Heart left ventricle (tissue), 16 donors: ENCODE data around the gene MLC1. TPM values are rescaled to one million over a fixed set of nuclear protein-coding genes. Genes with fewer than 3 reads are reported as not detected.

Experiments
- ATAC-seq, 4 donors: fragments of 200-7000 bp; cut with Tn5 transposase; one replicate each; pipeline ENCODE4 v1.9.1; 2020 to 2022; ENCODE audit warnings: moderate library complexity in 4 of 4, mild to moderate bottlenecking in 3 of 4, moderate number of reproducible peaks in 1 of 4
- DNase-seq, 5 donors: peaks; one replicate each; pipeline ENCODE4 v3.0.0-alpha.2; 2020
- H3K27ac ChIP-seq, 12 donors: fragments of 200-600 bp; sonication (generic) in 4 of 12; one replicate each; pipeline versions ENCODE4 v1.5.0 to v1.8.0; 2016 to 2022; ENCODE audit warnings: mild to moderate bottlenecking in 2 of 12
- H3K27me3 ChIP-seq, 9 donors: fragments of 200-600 bp; sonication (generic) in 2 of 9; one replicate each; pipeline versions ENCODE4 v1.5.1 to v1.8.0; 2016 to 2022; ENCODE audit warnings: mild to moderate bottlenecking in 3 of 9
- H3K36me3 ChIP-seq, 9 donors: fragments of 200-600 bp; sonication (generic) in 2 of 9; one replicate each; pipeline versions ENCODE4 v1.5.0 to v1.8.0; 2018 to 2022; ENCODE audit warnings: mild to moderate bottlenecking in 2 of 9
- H3K4me1 ChIP-seq, 12 donors: fragments of 200-600 bp; sonication (generic) in 4 of 12; one replicate each; pipeline versions ENCODE4 v1.5.0 to v1.8.0; 2016 to 2022; ENCODE audit warnings: mild to moderate bottlenecking in 3 of 12
- H3K4me3 ChIP-seq, 12 donors: fragments of 200-600 bp; sonication (generic) in 4 of 12; one replicate each; pipeline versions ENCODE4 v1.5.0 to v1.8.0; 2017 to 2022; ENCODE audit warnings: mild to moderate bottlenecking in 9 of 12, moderate library complexity in 4 of 12
- H3K9me3 ChIP-seq, 12 donors: fragments of 200-600 bp; sonication (generic) in 4 of 12; one replicate each; pipeline versions ENCODE4 v1.5.0 to v1.8.0; 2016 to 2022; ENCODE audit warnings: mild to moderate bottlenecking in 1 of 12
- POLR2A ChIP-seq, 2 donors: fragments of 450-650 bp; IDR thresholded peaks; one replicate each; pipeline ENCODE4 v1.6.1; 2017; ENCODE audit warnings: antibody characterized with exemption in 2 of 2, mild to moderate bottlenecking in 2 of 2, moderate library complexity in 2 of 2
- WGBS, 4 donors: extraction: QIAGEN DNeasy Blood & Tissue Kit in 2 of 4; methylation state at CpG; one replicate each; pipeline versions ENCODE4 v1.1.5 to v1.1.7; 2013 to 2018; 5-methylcytosine and 5-hydroxymethylcytosine counted together
- intact Hi-C, 10 donors: fragments of 100-400 bp; cut with DNase I; formaldehyde crosslinking; loops; one replicate each; pipeline versions ENCODE4 v1.11.1 to v1.14.2; 2022
- polyA plus RNA-seq, 2 donors: library from polyadenylated mRNA; stranded (reverse); fragments of 200-250 nt; gene quantifications; one replicate each; pipeline ENCODE4 v1.2.3, GENCODE V29; 2013
- total RNA-seq, 9 donors: library from RNA; depleted of rRNA in 2 of 9; stranded (reverse); fragments of >200 nt in 2 of 9; fragmentation: NEBNext Ultra II Directional in 3 of 9; extraction: Animal tissue kit (Norgen Biotek cat#: 25700) in 3 of 9; gene quantifications; one replicate each; pipeline versions ENCODE4 v1.1.0 to v1.2.4, GENCODE V29; 2016 to 2023
- TF ChIP-seq, protein P1 (sequence below), 12 donors: fragments of 200-600 bp; sonication (generic) in 4 of 12; IDR thresholded peaks; one replicate each; pipeline versions ENCODE4 v1.5.0 to v1.8.0; 2018 to 2022; ENCODE audit warnings: antibody characterized with exemption in 12 of 12, mild to moderate bottlenecking in 5 of 12
- donor health status: ischemic (EF 13 %, LVEDD 7.1; RV severe dilation, severe dysfunction).
- donor health status: healthy with polysubstance abuse.
- donor health status: DM: no; HTN: yes; CAD: no.
- donor health status: DM: no; HTN: no; CAD: no.
- donor health status: ischemic (EF 25% LVEDD 6.9; RV normal size, moderate dysfunction).
- donor health status: ischemic (EF 25% LVEDD 5.7; RV mildly dilated, moderate dysfunction).
- donor health status: healthy.
- donor health status: DM: yes; HTN: yes; CAD: no.
- donor health status: ischemic (EF 35%, LVEDD 5.7; RV mildly dilated, moderate dysfunction).
- donor health status: nonischemic (EF 11% LVEDD 7.7; RV severe dilation, severe dysfunction).
- donor health status: DM: yes; HTN: yes; CAD: no.
- donor health status: PGD.
- donor health status: ischemic (EF 29% LVEDD 5.4; RV normal size, mild dysfunction).
- donor health status: nonischemic (EF 23%, LVEDD 6.1; RV moderate dilation, normal function).

The MLC1 gene
- total and polyA plus RNA-seq, 11 donors = 0.03 to 0.80 (median 0.15) TPM; not detected in 5

DNA sequence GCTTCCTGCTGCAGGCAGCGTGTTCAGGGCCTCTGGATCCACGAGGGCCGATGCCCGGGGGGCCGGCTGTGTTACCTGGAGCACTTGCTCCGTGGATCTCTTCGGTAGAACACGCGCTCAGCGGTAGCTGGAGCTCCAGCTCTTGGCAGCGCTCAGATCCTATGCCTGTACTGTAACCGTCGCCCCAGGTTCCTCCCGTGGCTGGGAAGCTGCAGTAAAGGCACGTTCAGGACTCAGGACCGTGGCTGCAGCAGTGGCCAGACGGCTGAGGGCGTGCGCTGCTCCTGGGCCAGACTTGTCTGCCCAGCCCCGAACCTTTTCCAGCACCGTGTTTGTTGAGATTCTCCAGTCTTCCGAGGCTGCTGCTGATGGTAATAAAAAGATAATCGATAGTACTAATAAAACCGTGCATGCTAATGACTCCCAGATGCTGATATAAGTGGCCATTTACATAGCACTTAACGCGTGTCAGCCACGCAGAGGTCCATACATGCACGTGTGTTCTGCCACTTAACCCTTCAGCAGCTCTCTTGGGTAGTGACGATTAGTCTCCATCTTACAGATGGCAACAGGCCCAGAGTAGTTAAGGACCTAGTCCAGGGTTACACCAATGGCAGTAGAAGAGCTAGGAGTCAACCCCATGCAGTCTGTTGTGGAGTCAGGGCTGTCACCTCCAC, 6.0 kb upstream of the MLC1 start:
- Histone ChIP-seq H3K27ac (no peak overlapping the region), H3K9me3 (peaks cover 0 to 10% (median 0%) of the 10 kb centered on the region in 12 donors), H3K4me1 (no peaks in the 10 kb centered on the region), H3K27me3 (peaks cover 0 to 27% (median 7%) of the 10 kb centered on the region in 9 donors), H3K36me3 (no peaks in the 10 kb centered on the region), H3K4me3 (no peak overlapping the region)
- WGBS, 4 donors = 80 to 85% (median 83%) methylated on average over 25 to 29 of the region's 29 CpGs
- no peak for TF ChIP-seq POLR2A (IDR thresholded peaks at IDR 0.05)
- TF ChIP-seq, protein P1, sequence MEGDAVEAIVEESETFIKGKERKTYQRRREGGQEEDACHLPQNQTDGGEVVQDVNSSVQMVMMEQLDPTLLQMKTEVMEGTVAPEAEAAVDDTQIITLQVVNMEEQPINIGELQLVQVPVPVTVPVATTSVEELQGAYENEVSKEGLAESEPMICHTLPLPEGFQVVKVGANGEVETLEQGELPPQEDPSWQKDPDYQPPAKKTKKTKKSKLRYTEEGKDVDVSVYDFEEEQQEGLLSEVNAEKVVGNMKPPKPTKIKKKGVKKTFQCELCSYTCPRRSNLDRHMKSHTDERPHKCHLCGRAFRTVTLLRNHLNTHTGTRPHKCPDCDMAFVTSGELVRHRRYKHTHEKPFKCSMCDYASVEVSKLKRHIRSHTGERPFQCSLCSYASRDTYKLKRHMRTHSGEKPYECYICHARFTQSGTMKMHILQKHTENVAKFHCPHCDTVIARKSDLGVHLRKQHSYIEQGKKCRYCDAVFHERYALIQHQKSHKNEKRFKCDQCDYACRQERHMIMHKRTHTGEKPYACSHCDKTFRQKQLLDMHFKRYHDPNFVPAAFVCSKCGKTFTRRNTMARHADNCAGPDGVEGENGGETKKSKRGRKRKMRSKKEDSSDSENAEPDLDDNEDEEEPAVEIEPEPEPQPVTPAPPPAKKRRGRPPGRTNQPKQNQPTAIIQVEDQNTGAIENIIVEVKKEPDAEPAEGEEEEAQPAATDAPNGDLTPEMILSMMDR (IDR thresholded peaks at IDR 0.05) = no peak
- DNase-seq (no peak), ATAC-seq (no peak)
- intact Hi-C loops = no loop called here

DNA sequence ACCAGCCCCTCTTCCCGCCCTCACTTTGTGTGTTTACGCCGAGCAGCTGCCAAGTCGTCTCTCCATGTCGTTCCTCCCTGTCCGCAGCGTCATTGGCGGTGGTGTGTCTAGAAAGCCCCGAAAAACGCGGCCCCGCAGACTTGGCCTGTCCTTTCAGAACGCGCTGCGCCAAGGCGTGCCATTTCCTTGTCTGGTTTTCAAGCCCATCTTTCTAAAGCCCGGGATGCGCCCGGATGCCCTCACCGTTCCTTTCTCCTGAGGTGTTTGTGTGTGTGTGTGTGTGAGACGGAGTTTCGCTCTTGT, 5.1 kb upstream of the MLC1 start:
- H3K27ac ChIP-seq = no peak overlapping the region
- H3K9me3 ChIP-seq = peaks cover 0 to 10% (median 0%) of the 10 kb centered on the region in 12 donors
- WGBS, 4 donors = 89 to 93% (median 91%) methylated on average over 22 of the region's 22 CpGs
- no peak for TF ChIP-seq POLR2A (IDR thresholded peaks at IDR 0.05)
- TF ChIP-seq, protein P1 (IDR thresholded peaks at IDR 0.05) = no peak
- DNase-seq (no peak), ATAC-seq (no peak)
- H3K4me3 ChIP-seq = no peak overlapping the region
- H3K27me3 ChIP-seq = peaks cover 0 to 26% (median 5%) of the 10 kb centered on the region in 9 donors
- H3K36me3 ChIP-seq = no peaks in the 10 kb centered on the region
- H3K4me1 ChIP-seq = no peaks in the 10 kb centered on the region
- intact Hi-C loops = no loop called here

DNA sequence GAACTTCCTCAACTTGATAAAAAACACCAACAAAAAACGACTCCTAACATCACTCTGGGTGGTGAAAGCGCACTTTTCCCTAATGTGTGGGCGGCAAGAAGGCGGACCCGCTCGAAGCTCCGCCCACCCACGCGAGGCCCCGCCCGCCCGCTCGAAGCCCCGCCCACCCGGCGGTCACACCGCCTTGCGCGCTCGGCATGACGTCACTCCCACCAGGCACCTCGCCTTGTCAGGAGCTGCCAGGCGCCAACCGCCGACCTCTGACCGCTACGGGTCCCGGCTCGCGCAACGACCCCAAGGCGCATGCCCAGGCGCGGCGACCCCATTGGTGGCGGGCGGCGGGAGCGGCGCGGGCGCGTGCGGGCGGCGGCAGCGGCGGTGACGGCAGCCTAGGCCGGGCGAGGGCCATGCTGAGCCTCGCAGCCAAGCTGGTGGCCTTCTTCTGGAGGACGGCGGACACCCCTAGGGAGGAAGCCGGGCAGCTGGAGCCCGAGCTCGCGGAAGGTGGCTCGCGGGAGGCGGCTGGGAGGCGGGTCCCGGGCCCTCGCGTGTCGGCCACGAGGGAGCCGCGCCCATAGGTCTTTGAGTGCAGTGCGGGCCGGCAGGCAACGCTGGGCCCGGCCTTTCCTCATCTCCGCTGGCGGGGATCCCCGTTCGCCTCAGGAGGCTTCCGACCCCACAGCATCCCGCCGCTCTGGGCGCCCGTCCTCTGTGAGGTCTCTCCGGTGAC, 4.6 kb upstream of the MLC1 start, which contains the start of gene MOV10L1:
Gene MOV10L1 (plus strand): TSS at position 325 of the 730 bp plus-strand sequence. CDS start 83 bp downstream, at position 408.
- H3K36me3 ChIP-seq = no peaks in the 10 kb centered on the region
- H3K27me3 ChIP-seq = peaks cover 0 to 26% (median 7%) of the 10 kb centered on the region in 9 donors
- WGBS, 4 donors = 38 to 59% (median 45%) methylated on average over 17 to 83 of the region's 83 CpGs
- intact Hi-C loops = no loop called here
- no peak within 1 kb of the TSS for H3K27ac ChIP-seq
- H3K9me3 ChIP-seq = peaks cover 0 to 10% (median 0%) of the 10 kb centered on the region in 12 donors
- no peak for ATAC-seq
- peak in 1 of 5 donors; percentile 20 for DNase-seq
- no peak within 1 kb of the TSS for H3K4me3 ChIP-seq
- peaks cover 0 to under 1% (median 0%) of the 10 kb centered on the region in 12 donors for H3K4me1 ChIP-seq
- TF ChIP-seq, protein P1 (IDR thresholded peaks at IDR 0.05) = no peak

DNA sequence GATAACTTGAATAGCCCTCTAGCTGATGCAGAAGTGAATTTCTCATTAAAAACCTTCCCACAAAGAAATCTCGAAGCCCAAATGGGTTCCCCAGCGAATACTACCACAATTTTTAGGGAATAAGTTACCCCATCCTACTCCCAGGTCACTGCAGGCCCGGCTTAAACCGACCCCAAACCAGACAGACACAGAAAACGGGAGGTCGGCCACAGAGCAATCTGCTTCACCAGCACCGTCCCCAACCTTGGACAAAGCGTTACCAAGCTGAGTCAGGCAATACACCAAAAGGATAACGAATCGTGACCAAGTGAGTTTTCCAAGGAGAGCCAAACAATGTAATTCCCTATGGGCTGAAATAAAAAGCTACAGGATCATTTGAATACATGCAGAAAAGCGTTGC, 4.0 kb upstream of the MLC1 start:
- no peak for TF ChIP-seq POLR2A (IDR thresholded peaks at IDR 0.05)
- TF ChIP-seq, protein P1 (IDR thresholded peaks at IDR 0.05) = no peak
- DNase-seq = no peak
- WGBS, 4 donors = 78 to 89% (median 84%) methylated on average over 11 of the region's 11 CpGs
- peaks cover 0 to 6% (median 0%) of the 10 kb centered on the region in 12 donors for H3K4me1 ChIP-seq
- peaks cover 0 to 31% (median 13%) of the 10 kb centered on the region in 9 donors for H3K27me3 ChIP-seq
- no peak for ATAC-seq
- H3K27ac ChIP-seq = no peak overlapping the region
- no peaks in the 10 kb centered on the region for H3K36me3 ChIP-seq
- intact Hi-C loops = no loop called here
- peaks cover 0 to 10% (median 0%) of the 10 kb centered on the region in 12 donors for H3K9me3 ChIP-seq
- H3K4me3 ChIP-seq = no peak overlapping the region
